HepG2 (cell line): ENCODE results near the gene CRMP1. TPM values are rescaled to one million over a fixed set of nuclear protein-coding genes. Genes with fewer than 3 reads are reported as not detected.

ENCODE experiments used
- ATAC-seq: fragments of 200-7000 bp; cut with Tn5 transposase; 3 replicates; pipeline ENCODE4 v1.9.1; 2020; ENCODE audit warnings: mild to moderate bottlenecking, moderate library complexity
- BruUV-seq: library from RNA; stranded (reverse); fragments of 400-500 nt; replicated peaks from 2 replicates; lab custom pipeline; 2021; lab: Mats Ljungman, UMichigan
- CTCF ChIA-PET: fragments of 300-600 bp; formaldehyde crosslinking; extraction: SDS; loops from one replicate; lab custom pipeline; 2021; ENCODE audit warnings: low total read pairs, inconsistent platforms, low intra/inter-chr PET ratio; lab: Yijun Ruan, JAX
- POLR2A ChIA-PET: fragments of 350-600 bp; sonication (Branson Sonifier 250); formaldehyde crosslinking; loops from one replicate; lab custom pipeline; 2020; ENCODE audit warnings: antibody characterized with exemption, inconsistent platforms; lab: Yijun Ruan, JAX
- DNase-seq: peaks from one replicate; pipeline ENCODE4 v3.0.0-alpha.2; 2015; ENCODE audit warnings: low spot score
- FAIRE-seq: peaks from 3 replicates; lab custom pipeline; 2011; peaks lifted over from hg19 to GRCh38; lab: Jason Lieb, UNC
- H2AFZ ChIP-seq: one replicate; pipeline ENCODE4 v1.6.1; 2011; ENCODE audit warnings: low read length, inconsistent platforms
- H3K27ac ChIP-seq: fragments of 300-600 bp; 3 replicates; pipeline ENCODE4 v1.8.0; 2011; ENCODE audit warnings: mixed run types, mild to moderate bottlenecking, mixed read lengths, low read length, inconsistent platforms; ENCODE audit not compliant: insufficient read depth; ENCODE audit errors: extremely low read length
- H3K27me3 ChIP-seq, 2 experiments: fragments of 200-600 bp in 1 of 2; 2 replicates in 1 of 2; 3 replicates in 1 of 2; pipeline versions ENCODE4 v1.6.0 to v1.8.0; 2011; ENCODE audit warnings: low read length in 2 of 2, mild to moderate bottlenecking in 2 of 2, moderate library complexity in 2 of 2, inconsistent platforms in 1 of 2; ENCODE audit not compliant: insufficient read depth in 2 of 2, control insufficient read depth in 1 of 2
- H3K36me3 ChIP-seq, 2 experiments: fragments of 200-600 bp in 1 of 2; replicated peaks in 1 of 2; 2 replicates in 1 of 2; 3 replicates in 1 of 2; pipeline versions ENCODE4 v1.5.1 to v1.8.0; 2011; ENCODE audit warnings: low read length in 2 of 2, inconsistent platforms in 1 of 2; ENCODE audit not compliant: insufficient read depth in 2 of 2, control insufficient read depth in 1 of 2
- H3K4me1 ChIP-seq: 2 replicates; pipeline ENCODE4 v1.5.1; 2012; ENCODE audit warnings: low read length, inconsistent platforms; ENCODE audit not compliant: insufficient read depth
- H3K4me2 ChIP-seq: 2 replicates; pipeline ENCODE4 v1.6.0; 2011; ENCODE audit warnings: low read depth, low read length, inconsistent platforms
- H3K4me3 ChIP-seq, 3 experiments: fragments of 200-600 bp in 1 of 3; sonication (generic), shearing (Covaris generic) in 1 of 3; replicated peaks in 1 of 3; 2 replicates each; pipeline ENCODE4 v1.5.1; 2011 to 2016; ENCODE audit warnings: low read length in 3 of 3, inconsistent platforms in 2 of 3, low read depth in 2 of 3, mild to moderate bottlenecking in 2 of 3, control low read depth in 1 of 3, mixed read lengths in 1 of 3; ENCODE audit not compliant: insufficient read depth in 1 of 3
- H3K79me2 ChIP-seq: one replicate; pipeline ENCODE4 v1.6.1; 2011; ENCODE audit warnings: low read length, inconsistent platforms; ENCODE audit not compliant: insufficient read depth
- H3K9ac ChIP-seq: 2 replicates; pipeline ENCODE4 v1.6.0; 2011; ENCODE audit warnings: mild to moderate bottlenecking, low read depth, low read length, inconsistent platforms; ENCODE audit not compliant: insufficient read depth
- H3K9me3 ChIP-seq: 2 replicates; pipeline ENCODE4 v1.5.1; 2012; ENCODE audit warnings: mild to moderate bottlenecking, low read length
- H4K20me1 ChIP-seq: 2 replicates; pipeline ENCODE4 v1.6.0; 2011; ENCODE audit warnings: inconsistent platforms, mild to moderate bottlenecking, low read length, moderate library complexity; ENCODE audit not compliant: insufficient read depth
- ARNT ChIP-seq: fragments of 450-650 bp; IDR thresholded peaks from 2 replicates; pipeline ENCODE4 v1.6.1; 2017
- ZNF329 ChIP-seq: sonication (generic); formaldehyde crosslinking; IDR thresholded peaks from 2 replicates; pipeline ENCODE4 v1.9.0; 2021; ENCODE audit warnings: low read depth, mild to moderate bottlenecking, missing genetic modification reagents
- ZNF713 ChIP-seq: sonication (generic); formaldehyde crosslinking; IDR thresholded peaks from 2 replicates; pipeline ENCODE4 v1.4.0; 2020; ENCODE audit warnings: mild to moderate bottlenecking, missing genetic modification reagents
- WGBS: methylation state at CpG from one replicate; pipeline ENCODE4 v1.1.6; 2017; ENCODE audit warnings: low lambda C conversion rate; 5-methylcytosine and 5-hydroxymethylcytosine counted together
- in situ Hi-C: cut with HindIII; loops from 2 replicates; pipeline ENCODE4 v1.10.0; 2017; ENCODE audit warnings: low pct_unique_long_range_greater_than_20kb; ENCODE audit not compliant: extremely low pct_ligation_motif_present
- intact Hi-C: fragments of 100-400 bp; cut with micrococcal nuclease; formaldehyde crosslinking; loops from one replicate; pipeline ENCODE4 v1.10.0; 2022; ENCODE audit not compliant: unreplicated experiment
- polyA plus RNA-seq, 8 experiments: library from polyadenylated mRNA; depleted of rRNA in 3 of 8; stranded (reverse) in 7 of 8; unstranded in 1 of 8; fragments of >200 nt; fragmentation: Illumina TruSeq in 4 of 8; extraction: Trizol in 4 of 8; gene quantifications; 2 replicates each; pipeline versions ENCODE4 v1.2.1 to v1.2.3, GENCODE V29; 2011 to 2016; ENCODE audit warnings: low read depth in 4 of 8, missing spikeins in 1 of 8, mixed read lengths in 1 of 8; ENCODE audit not compliant: insufficient read depth in 1 of 8
- total RNA-seq, 5 experiments: library from RNA; depleted of rRNA; stranded (reverse); fragments of >200 nt; fragmentation: Illumina TruSeq; extraction: Trizol; gene quantifications; 2 replicates each; pipeline ENCODE4 v1.2.3, GENCODE V29; 2016; ENCODE audit warnings: low read depth in 1 of 5
- TF ChIP-seq, protein P1 (sequence below): sonication (generic); formaldehyde crosslinking; IDR thresholded peaks from 2 replicates; pipeline ENCODE4 v1.4.0; 2020; ENCODE audit warnings: low read depth, missing genetic modification reagents
- TF ChIP-seq, protein P2 (sequence below): sonication (generic); formaldehyde crosslinking; IDR thresholded peaks from 2 replicates; pipeline ENCODE4 v1.8.0; 2022; ENCODE audit warnings: missing genetic modification reagents, mild to moderate bottlenecking, borderline replicate concordance

Gene CRMP1
- total and polyA plus RNA-seq, 2 of the 13 experiments (the other 11 are each of a cell fraction or from before 2014, with no cell fraction given) = not detected

DNA sequence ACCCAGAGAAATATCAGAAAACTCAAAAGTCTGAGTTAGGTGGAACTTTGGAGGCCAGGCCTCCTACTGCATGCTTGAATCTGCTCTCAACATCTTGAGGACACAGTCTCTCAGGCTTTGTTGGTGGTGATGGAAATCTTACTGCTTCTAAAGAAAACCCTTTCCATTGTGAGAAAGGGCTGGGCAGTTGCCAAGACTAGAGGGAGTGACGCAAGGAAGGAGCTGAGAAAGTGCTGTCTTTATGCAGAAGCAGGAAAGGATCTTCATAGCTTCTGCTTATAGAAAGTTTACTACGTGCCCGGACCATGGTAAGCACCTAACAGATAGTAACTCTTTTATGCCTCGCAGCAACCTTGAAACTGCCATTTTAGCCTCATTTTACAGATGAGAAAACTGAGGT, 2.4 kb upstream of the CRMP1 start:
- FAIRE-seq (no peak), ATAC-seq (no peak), DNase-seq (no peak)
- no peaks in the 10 kb centered on the region for H3K4me1 ChIP-seq
- CTCF ChIA-PET = no interaction called here
- H3K27me3 ChIP-seq = peaks cover 0 to 19% of the 10 kb centered on the region in 2 experiments; a peak in 1 of 5 replicates
- POLR2A ChIA-PET = no interaction called here
- no peak overlapping the region for H3K27ac ChIP-seq
- intact Hi-C loops = loop anchor here (5.0 kb wide), 1 partner anchor 287 kb away; no protein-coding TSS in a partner anchor
- in situ Hi-C loops = no loop called here
- H2AFZ ChIP-seq = no peak overlapping the region
- H3K4me2 ChIP-seq = no peak overlapping the region
- H3K4me3 ChIP-seq = no peak overlapping the region
- no peaks in the 10 kb centered on the region for H4K20me1 ChIP-seq
- TF ChIP-seq ARNT (no peak), ZNF713 (CRISPR knock-in tag) (no peak), ZNF329 (CRISPR knock-in tag) (no peak)
- TF ChIP-seq, protein P1, sequence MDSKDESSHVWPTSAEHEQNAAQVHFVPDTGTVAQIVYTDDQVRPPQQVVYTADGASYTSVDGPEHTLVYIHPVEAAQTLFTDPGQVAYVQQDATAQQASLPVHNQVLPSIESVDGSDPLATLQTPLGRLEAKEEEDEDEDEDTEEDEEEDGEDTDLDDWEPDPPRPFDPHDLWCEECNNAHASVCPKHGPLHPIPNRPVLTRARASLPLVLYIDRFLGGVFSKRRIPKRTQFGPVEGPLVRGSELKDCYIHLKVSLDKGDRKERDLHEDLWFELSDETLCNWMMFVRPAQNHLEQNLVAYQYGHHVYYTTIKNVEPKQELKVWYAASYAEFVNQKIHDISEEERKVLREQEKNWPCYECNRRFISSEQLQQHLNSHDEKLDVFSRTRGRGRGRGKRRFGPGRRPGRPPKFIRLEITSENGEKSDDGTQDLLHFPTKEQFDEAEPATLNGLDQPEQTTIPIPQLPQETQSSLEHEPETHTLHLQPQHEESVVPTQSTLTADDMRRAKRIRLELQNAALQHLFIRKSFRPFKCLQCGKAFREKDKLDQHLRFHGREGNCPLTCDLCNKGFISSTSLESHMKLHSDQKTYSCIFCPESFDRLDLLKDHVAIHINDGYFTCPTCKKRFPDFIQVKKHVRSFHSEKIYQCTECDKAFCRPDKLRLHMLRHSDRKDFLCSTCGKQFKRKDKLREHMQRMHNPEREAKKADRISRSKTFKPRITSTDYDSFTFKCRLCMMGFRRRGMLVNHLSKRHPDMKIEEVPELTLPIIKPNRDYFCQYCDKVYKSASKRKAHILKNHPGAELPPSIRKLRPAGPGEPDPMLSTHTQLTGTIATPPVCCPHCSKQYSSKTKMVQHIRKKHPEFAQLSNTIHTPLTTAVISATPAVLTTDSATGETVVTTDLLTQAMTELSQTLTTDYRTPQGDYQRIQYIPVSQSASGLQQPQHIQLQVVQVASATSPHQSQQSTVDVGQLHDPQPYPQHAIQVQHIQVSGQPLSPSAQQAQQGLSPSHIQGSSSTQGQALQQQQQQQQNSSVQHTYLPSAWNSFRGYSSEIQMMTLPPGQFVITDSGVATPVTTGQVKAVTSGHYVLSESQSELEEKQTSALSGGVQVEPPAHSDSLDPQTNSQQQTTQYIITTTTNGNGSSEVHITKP = no peak
- TF ChIP-seq, protein P2, sequence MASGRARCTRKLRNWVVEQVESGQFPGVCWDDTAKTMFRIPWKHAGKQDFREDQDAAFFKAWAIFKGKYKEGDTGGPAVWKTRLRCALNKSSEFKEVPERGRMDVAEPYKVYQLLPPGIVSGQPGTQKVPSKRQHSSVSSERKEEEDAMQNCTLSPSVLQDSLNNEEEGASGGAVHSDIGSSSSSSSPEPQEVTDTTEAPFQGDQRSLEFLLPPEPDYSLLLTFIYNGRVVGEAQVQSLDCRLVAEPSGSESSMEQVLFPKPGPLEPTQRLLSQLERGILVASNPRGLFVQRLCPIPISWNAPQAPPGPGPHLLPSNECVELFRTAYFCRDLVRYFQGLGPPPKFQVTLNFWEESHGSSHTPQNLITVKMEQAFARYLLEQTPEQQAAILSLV (CRISPR knock-in tag) = no peak
- no peaks in the 10 kb centered on the region for H3K9me3 ChIP-seq
- BruUV-seq = no TSS peak
- H3K79me2 ChIP-seq = no peaks in the 10 kb centered on the region
- no peaks in the 10 kb centered on the region for H3K36me3 ChIP-seq
- 23% methylated on average over 4 of the region's 4 CpGs for WGBS
- H3K9ac ChIP-seq = no peak overlapping the region
